Fibroblast of skin of right biceps (primary cell): ENCODE results near the gene APOBEC4.

ENCODE experiments used
- DNase-seq: peaks from one replicate; pipeline ENCODE4 v3.0.0-alpha.2; 2013

Gene APOBEC4

DNA sequence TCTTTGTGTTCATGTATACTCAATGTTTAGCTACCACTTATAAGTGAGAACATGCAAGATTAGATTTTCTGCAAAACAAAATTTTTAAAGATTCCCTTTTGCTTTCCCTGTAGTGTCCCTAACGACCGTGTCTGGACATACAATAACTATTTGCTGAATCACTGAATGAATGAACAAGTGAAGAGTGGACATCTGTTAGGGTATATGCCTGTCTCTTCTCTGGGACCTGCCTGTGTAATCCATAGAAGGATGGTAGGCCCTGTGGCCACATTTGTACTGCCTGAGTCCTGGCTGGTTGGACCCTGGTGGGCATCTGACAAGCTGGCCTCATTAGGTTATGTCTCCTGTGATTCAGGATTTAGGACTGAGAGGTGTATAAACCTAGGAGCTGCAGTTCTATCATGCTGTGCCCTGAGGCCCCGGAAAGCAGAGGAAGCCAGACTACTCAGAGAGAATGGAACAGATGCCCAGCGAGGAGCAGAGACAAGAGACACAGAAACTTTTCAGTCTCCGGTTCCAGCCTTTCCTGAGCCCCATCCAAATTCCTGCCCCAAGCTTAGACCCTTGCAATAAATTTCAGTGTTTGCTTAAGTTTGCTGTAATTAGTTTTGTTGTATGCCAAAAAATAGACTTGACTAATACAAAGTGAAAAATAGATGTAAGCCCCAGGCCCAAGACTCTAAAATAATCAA, 55.3 kb downstream of the APOBEC4 start:
- no peak for DNase-seq

DNA sequence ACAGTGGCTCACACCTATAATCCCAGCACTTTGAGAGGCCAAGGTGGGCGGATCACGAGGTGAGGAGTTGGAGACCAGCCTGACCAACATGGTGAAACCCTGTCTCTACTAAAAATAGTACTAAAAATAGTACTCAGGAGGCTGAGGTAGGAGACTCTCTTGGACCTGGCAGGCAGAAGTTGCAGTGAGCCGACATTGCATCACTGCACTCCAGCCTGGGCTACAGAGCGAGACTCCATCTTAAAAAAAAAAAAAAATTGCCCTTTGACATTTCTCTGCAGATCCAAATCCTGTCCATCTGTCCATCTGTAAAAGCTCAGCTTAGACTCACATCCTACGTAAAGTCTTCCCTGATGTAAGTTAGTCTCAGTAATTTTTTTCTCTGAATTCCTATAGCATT, 56.6 kb downstream of the APOBEC4 start:
- DNase-seq, result no peak
